WTC11 (cell line): ENCODE measurements around the gene CACNA1B. TPM values are rescaled to one million over a fixed set of nuclear protein-coding genes. Genes with fewer than 3 reads are reported as not detected.
A peak's percentile ranks its signal among the peaks of the same experiment; 100 is the strongest.

Experiments
- ATAC-seq: fragments of 200-7000 bp; cut with Tn5 transposase; 2 replicates; pipeline ENCODE4 v1.10.0; 2021; ENCODE audit warnings: mild to moderate bottlenecking, moderate library complexity
- CTCF ChIA-PET: fragments of 300-600 bp; sonication (Branson Sonifier 250); formaldehyde crosslinking; loops from one replicate; lab custom pipeline; 2021; ENCODE audit warnings: antibody characterized with exemption; lab: Charles Lee
- POLR2A ChIA-PET: fragments of 350-600 bp; sonication (Branson Sonifier 250); formaldehyde crosslinking; loops from one replicate; lab custom pipeline; 2021; ENCODE audit warnings: antibody characterized with exemption; lab: Charles Lee
- DNase-seq: peaks from one replicate; pipeline ENCODE4 v3.0.0; 2021; ENCODE audit warnings: low spot score
- H3K27ac Mint-ChIP-seq: 2 replicates; pipeline ENCODE4 v1.8.0; 2021; ENCODE audit warnings: mixed read lengths
- H3K27me3 Mint-ChIP-seq: 2 replicates; pipeline ENCODE4 v1.8.0; 2021; ENCODE audit warnings: low read depth, mild to moderate bottlenecking, moderate library complexity, mixed read lengths
- H3K36me3 Mint-ChIP-seq: 2 replicates; pipeline ENCODE4 v1.8.0; 2021; ENCODE audit warnings: mixed read lengths
- H3K4me1 Mint-ChIP-seq: 2 replicates; pipeline ENCODE4 v1.8.0; 2022; ENCODE audit warnings: mixed read lengths
- H3K4me3 Mint-ChIP-seq: 2 replicates; pipeline ENCODE4 v1.8.0; 2021; ENCODE audit warnings: mild to moderate bottlenecking, moderate library complexity, mixed read lengths
- H3K9me3 Mint-ChIP-seq: 2 replicates; pipeline ENCODE4 v1.8.0; 2021; ENCODE audit warnings: mixed read lengths
- ATF2 ChIP-seq: sonication (generic); formaldehyde crosslinking; IDR thresholded peaks from 2 replicates; pipeline ENCODE4 v1.8.1; 2022; ENCODE audit warnings: low read depth, missing genetic modification reagents, borderline replicate concordance
- ATF3 ChIP-seq: sonication (generic); formaldehyde crosslinking; conservative IDR thresholded peaks from 2 replicates; pipeline ENCODE4 v1.8.1; 2022; ENCODE audit warnings: mild to moderate bottlenecking, missing genetic modification reagents
- ATF6 ChIP-seq: sonication (generic); formaldehyde crosslinking; IDR thresholded peaks from 2 replicates; pipeline ENCODE4 v1.8.1; 2023; ENCODE audit warnings: mild to moderate bottlenecking, missing genetic modification reagents
- CREB1 ChIP-seq: sonication (generic); formaldehyde crosslinking; IDR thresholded peaks from 2 replicates; pipeline ENCODE4 v1.8.0; 2023; ENCODE audit warnings: mild to moderate bottlenecking, missing genetic modification reagents
- CREM ChIP-seq: sonication (generic); formaldehyde crosslinking; IDR thresholded peaks from 2 replicates; pipeline ENCODE4 v1.8.1; 2022; ENCODE audit warnings: mild to moderate bottlenecking, missing genetic modification reagents, moderate library complexity
- EMX1 ChIP-seq: fragments of 250-450 bp; sonication (Bioruptor Pico); IDR thresholded peaks from 2 replicates; pipeline ENCODE4 v1.8.0; 2021; ENCODE audit warnings: mild to moderate bottlenecking
- ETV6 ChIP-seq: sonication (generic); formaldehyde crosslinking; IDR thresholded peaks from 2 replicates; pipeline ENCODE4 v1.8.1; 2022; ENCODE audit warnings: mild to moderate bottlenecking, missing genetic modification reagents
- FOXP1 ChIP-seq: sonication (generic); formaldehyde crosslinking; IDR thresholded peaks from 2 replicates; pipeline ENCODE4 v1.8.0; 2022; ENCODE audit warnings: missing genetic modification reagents, mild to moderate bottlenecking, moderate library complexity, borderline replicate concordance
- HMGA2 ChIP-seq: fragments of 250-450 bp; sonication (Bioruptor Pico); IDR thresholded peaks from 2 replicates; pipeline ENCODE4 v1.4.0; 2021; ENCODE audit warnings: mild to moderate bottlenecking, moderate library complexity
- MAX ChIP-seq: sonication (generic); formaldehyde crosslinking; IDR thresholded peaks from 2 replicates; pipeline ENCODE4 v1.8.0; 2022; ENCODE audit warnings: mild to moderate bottlenecking, missing genetic modification reagents
- MXD4 ChIP-seq: fragments of 250-450 bp; sonication (Bioruptor Pico); IDR thresholded peaks from 2 replicates; pipeline ENCODE4 v1.8.0; 2021; ENCODE audit warnings: mild to moderate bottlenecking, moderate library complexity, borderline replicate concordance
- NFATC4 ChIP-seq: fragments of 250-450 bp; sonication (Bioruptor Pico); IDR thresholded peaks from 2 replicates; pipeline ENCODE4 v1.9.0; 2021; ENCODE audit warnings: mild to moderate bottlenecking
- NFE2L1 ChIP-seq: sonication (generic); formaldehyde crosslinking; IDR thresholded peaks from 2 replicates; pipeline ENCODE4 v1.8.1; 2023; ENCODE audit warnings: missing genetic modification reagents
- NR2C2 ChIP-seq: sonication (generic); formaldehyde crosslinking; IDR thresholded peaks from 2 replicates; pipeline ENCODE4 v1.8.0; 2022; ENCODE audit warnings: mild to moderate bottlenecking, missing genetic modification reagents
- PREB ChIP-seq: sonication (generic); formaldehyde crosslinking; IDR thresholded peaks from 2 replicates; pipeline ENCODE4 v1.8.1; 2022; ENCODE audit warnings: mild to moderate bottlenecking, missing genetic modification reagents, moderate library complexity, borderline replicate concordance
- RELA ChIP-seq: sonication (generic); formaldehyde crosslinking; IDR thresholded peaks from 2 replicates; pipeline ENCODE4 v1.8.1; 2022; ENCODE audit warnings: missing genetic modification reagents, mild to moderate bottlenecking, borderline replicate concordance
- SOX15 ChIP-seq: fragments of 250-450 bp; sonication (Bioruptor Pico); IDR thresholded peaks from 2 replicates; pipeline ENCODE4 v1.9.0; 2021; ENCODE audit warnings: mild to moderate bottlenecking
- TEAD4 ChIP-seq: sonication (generic); formaldehyde crosslinking; IDR thresholded peaks from 2 replicates; pipeline ENCODE4 v1.8.0; 2022; ENCODE audit warnings: mild to moderate bottlenecking, missing genetic modification reagents
- ZBTB21 ChIP-seq: sonication (generic); formaldehyde crosslinking; IDR thresholded peaks from 2 replicates; pipeline ENCODE4 v1.8.1; 2023; ENCODE audit warnings: mild to moderate bottlenecking, missing genetic modification reagents, borderline replicate concordance
- ZBTB43 ChIP-seq: sonication (generic); formaldehyde crosslinking; IDR thresholded peaks from 2 replicates; pipeline ENCODE4 v1.8.1; 2023; ENCODE audit warnings: mild to moderate bottlenecking, missing genetic modification reagents
- ZNF232 ChIP-seq: sonication (generic); formaldehyde crosslinking; IDR thresholded peaks from 2 replicates; pipeline ENCODE4 v1.8.0; 2022; ENCODE audit warnings: mild to moderate bottlenecking, missing genetic modification reagents
- ZNF281 ChIP-seq: sonication (generic); formaldehyde crosslinking; IDR thresholded peaks from 2 replicates; pipeline ENCODE4 v1.8.0; 2023; ENCODE audit warnings: mild to moderate bottlenecking, missing genetic modification reagents
- ZNF416 ChIP-seq: fragments of 250-450 bp; sonication (Bioruptor Pico); IDR thresholded peaks from 2 replicates; pipeline ENCODE4 v1.9.0; 2021; ENCODE audit warnings: mild to moderate bottlenecking, inconsistent platforms
- ZNF423 ChIP-seq: fragments of 250-450 bp; sonication (Bioruptor Pico); IDR thresholded peaks from 2 replicates; pipeline ENCODE4 v2.1.2; 2022; ENCODE audit warnings: mild to moderate bottlenecking, moderate library complexity
- ZNF671 ChIP-seq: fragments of 250-450 bp; sonication (Bioruptor Pico); IDR thresholded peaks from 2 replicates; pipeline ENCODE4 v1.8.0; 2021; ENCODE audit warnings: mild to moderate bottlenecking
- ZSCAN18 ChIP-seq: fragments of 250-450 bp; sonication (Bioruptor Pico); IDR thresholded peaks from 2 replicates; pipeline ENCODE4 v2.1.2; 2022; ENCODE audit warnings: mild to moderate bottlenecking, moderate library complexity
- total RNA-seq: library from RNA; stranded (reverse); gene quantifications from 3 replicates; pipeline ENCODE4 v1.2.3, GENCODE V29; 2021

CACNA1B gene
- total RNA-seq, 1 experiment from 2014 or later: 8.4 TPM

GRCh38 chr9:137968235-137968634 is 90.7 kb downstream of the CACNA1B start:
- ATAC-seq (peak; percentile 78), DNase-seq (no peak)
- ChIA-PET POLR2A (no interaction called here), CTCF (interaction anchor here (0.8 kb wide), 1 partner anchor 54 kb away, joined by 3 read pairs; no protein-coding TSS in a partner anchor)
- TF ChIP-seq TEAD4: no peak
- no peak for TF ChIP-seq NFATC4 (CRISPR knock-in tag)
- TF ChIP-seq ATF3: no peak
- no peak for TF ChIP-seq RELA
- TF ChIP-seq NFE2L1 (CRISPR knock-in tag): no peak
- TF ChIP-seq NR2C2 (CRISPR knock-in tag): no peak
- no peak for TF ChIP-seq EMX1
- no peak for TF ChIP-seq ETV6 (CRISPR knock-in tag)
- TF ChIP-seq ZNF416 (CRISPR knock-in tag): no peak
- TF ChIP-seq ATF6 (CRISPR knock-in tag): no peak
- Mint-ChIP-seq H3K4me1 (no peaks in the 10 kb centered on the region), H3K9me3 (no peaks in the 10 kb centered on the region), H3K4me3 (no peak overlapping the region), H3K36me3 (peaks cover 6% of the 10 kb centered on the region; the same call in 1 of the 2 replicates), H3K27me3 (no peaks in the 10 kb centered on the region), H3K27ac (no peak overlapping the region)

- no peak for ATAC-seq
- peaks cover 3% of the 10 kb centered on the region; the same call in 1 of the 2 replicates for H3K36me3 Mint-ChIP-seq
- no peak for DNase-seq
- no peaks in the 10 kb centered on the region for H3K27me3 Mint-ChIP-seq
- TF ChIP-seq ZNF232 (CRISPR knock-in tag): no peak
- no peak for TF ChIP-seq ZNF671
- no peak for TF ChIP-seq CREB1
- no peak for TF ChIP-seq NFE2L1 (CRISPR knock-in tag)
- TF ChIP-seq ZNF423 (CRISPR knock-in tag): no peak
- TF ChIP-seq ZSCAN18: no peak
- TF ChIP-seq ZNF281 (CRISPR knock-in tag): no peak
- no peak for TF ChIP-seq MAX (CRISPR knock-in tag)
- no peak for TF ChIP-seq ZBTB43 (CRISPR knock-in tag)
- TF ChIP-seq MXD4 (CRISPR knock-in tag): no peak
- TF ChIP-seq ZBTB21 (CRISPR knock-in tag): no peak
- no peak for TF ChIP-seq ZNF416 (CRISPR knock-in tag)
- no peak for TF ChIP-seq PREB (CRISPR knock-in tag)
- TF ChIP-seq FOXP1 (CRISPR knock-in tag): no peak
- no peak for TF ChIP-seq SOX15
- TF ChIP-seq CREM (CRISPR knock-in tag): no peak
- no peak for TF ChIP-seq HMGA2 (CRISPR knock-in tag)
- no peak for TF ChIP-seq ATF2
- TF ChIP-seq ETV6 (CRISPR knock-in tag): no peak
- no peak for TF ChIP-seq NR2C2 (CRISPR knock-in tag)
- H3K4me3 Mint-ChIP-seq: no peak overlapping the region
- no peaks in the 10 kb centered on the region for H3K9me3 Mint-ChIP-seq
- ChIA-PET CTCF (interaction anchor here (0.8 kb wide), 1 partner anchor 53 kb away, joined by 3 read pairs; no protein-coding TSS in a partner anchor), POLR2A (no interaction called here)
- no peak overlapping the region for H3K27ac Mint-ChIP-seq
- H3K4me1 Mint-ChIP-seq: no peaks in the 10 kb centered on the region
Observed at GRCh38 chr9:137969008-137969407, 91.4 kb downstream of the CACNA1B start.
